Muscle of back (tissue), 13 donors: Measurements from ENCODE around the gene ZNF32. TPM values are rescaled to one million over a fixed set of nuclear protein-coding genes. Genes with fewer than 3 reads are reported as not detected.
A peak's percentile ranks its signal among the peaks of the same experiment; 100 is the strongest.

Experiments used
- DNase-seq, 3 donors: peaks; one replicate each; pipeline versions ENCODE4 v3.0.0 to v3.0.0-alpha.2; 2013
- long read RNA-seq, 9 donors: transcript quantifications; one replicate each; lab custom pipeline, GENCODE V29; 2026
- polyA plus RNA-seq, 10 donors: library from polyadenylated mRNA; unstranded; fragments of 120-200 nt; gene quantifications; one replicate each; pipeline ENCODE4 v1.2.1, GENCODE V29; 2013; ENCODE audit not compliant: insufficient read length in 10 of 10

ZNF32 gene
- 10 to 100 TPM; 39.8 to 62.7 (median 46.0) TPM for polyA plus RNA-seq
- long read RNA-seq, donor 1, transcript ZNF32-201 (3 exons, 1,137 nt): major isoform, 16 of 17 reads
- long read RNA-seq, donor 1, partial matches to known transcripts: 0 of 17 reads
- long read RNA-seq, donor 1, other reads (novel, unspliced or antisense): 0 of 17 reads
- long read RNA-seq, donor 2, transcript ZNF32-201 (3 exons, 1,137 nt): major isoform, 13 of 16 reads
- long read RNA-seq, donor 2, partial matches to known transcripts: 0 of 16 reads
- long read RNA-seq, donor 2, other reads (novel, unspliced or antisense): 0 of 16 reads
- long read RNA-seq, donor 3: 0 reads
- long read RNA-seq, donor 4, transcript ZNF32-201 (3 exons, 1,137 nt): major isoform, 5 of 7 reads
- long read RNA-seq, donor 4, partial matches to known transcripts: 0 of 7 reads
- long read RNA-seq, donor 4, other reads (novel, unspliced or antisense): 0 of 7 reads
- long read RNA-seq, donor 5, transcript ZNF32-201 (3 exons, 1,137 nt): major isoform, 15 of 22 reads
- long read RNA-seq, donor 5, transcript ZNF32-202 (3 exons, 1,201 nt): minor isoform, 7 of 22 reads
- long read RNA-seq, donor 5, partial matches to known transcripts: 0 of 22 reads
- long read RNA-seq, donor 5, other reads (novel, unspliced or antisense): 0 of 22 reads
- long read RNA-seq, donor 6, transcript ZNF32-201 (3 exons, 1,137 nt): major isoform, 10 of 11 reads
- long read RNA-seq, donor 6, partial matches to known transcripts: 0 of 11 reads
- long read RNA-seq, donor 6, other reads (novel, unspliced or antisense): 0 of 11 reads
- long read RNA-seq, donor 7, transcript ZNF32-201 (3 exons, 1,137 nt): major isoform, 13 of 13 reads
- long read RNA-seq, donor 7, partial matches to known transcripts: 0 of 13 reads
- long read RNA-seq, donor 7, other reads (novel, unspliced or antisense): 0 of 13 reads
- long read RNA-seq, donor 8, transcript ZNF32-201 (3 exons, 1,137 nt): major isoform, 8 of 21 reads
- long read RNA-seq, donor 8, partial matches to known transcripts: 12 of 21 reads
- long read RNA-seq, donor 8, other reads (novel, unspliced or antisense): 0 of 21 reads
- long read RNA-seq, donor 9: 0 reads

DNA sequence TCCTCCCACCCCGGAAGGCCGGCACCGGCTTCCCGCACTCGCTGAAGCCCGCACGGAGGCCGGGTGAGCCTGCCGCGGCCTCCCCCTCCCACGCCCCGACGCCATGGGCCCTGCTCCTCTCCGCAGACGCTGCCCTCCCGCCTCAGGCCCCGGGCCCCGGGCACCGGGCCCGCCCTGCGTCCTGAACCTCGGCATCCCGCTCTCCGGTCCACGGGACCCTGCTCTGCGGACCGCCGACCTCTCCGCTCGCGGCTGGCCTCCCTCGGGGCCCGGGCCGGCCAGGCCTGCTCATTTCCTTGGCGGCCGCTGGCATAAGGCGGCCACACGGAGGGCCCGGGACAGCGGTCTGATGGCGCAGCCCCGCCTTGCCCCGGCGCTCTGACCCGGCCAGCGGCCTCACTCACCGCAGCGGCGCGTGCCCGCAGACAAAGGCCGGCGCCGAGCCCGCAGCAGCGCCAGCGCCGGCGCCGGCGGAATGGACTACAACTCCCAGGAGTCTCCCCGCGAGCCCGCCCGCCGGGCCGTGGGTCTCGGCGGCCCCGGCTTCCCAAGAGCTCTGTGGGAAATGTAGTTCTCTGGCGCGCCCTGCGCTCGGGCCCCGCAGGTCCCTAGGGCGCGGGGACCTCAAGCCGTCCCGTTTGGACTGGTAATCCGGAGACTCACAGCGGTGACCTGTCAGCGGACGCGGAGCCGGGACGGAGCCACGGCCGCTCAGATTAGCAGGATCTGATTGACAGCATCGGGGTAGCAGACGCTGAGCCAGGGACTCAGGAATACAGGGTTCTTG, at the start of gene ZNF32:
Gene ZNF32, minus strand, starts transcription at position 484 of the 787 bp plus-strand sequence. CDS start 2,748 bp downstream, outside the sequence.
- DNase-seq: peak; percentile 82 to 96 (median 91)

DNA sequence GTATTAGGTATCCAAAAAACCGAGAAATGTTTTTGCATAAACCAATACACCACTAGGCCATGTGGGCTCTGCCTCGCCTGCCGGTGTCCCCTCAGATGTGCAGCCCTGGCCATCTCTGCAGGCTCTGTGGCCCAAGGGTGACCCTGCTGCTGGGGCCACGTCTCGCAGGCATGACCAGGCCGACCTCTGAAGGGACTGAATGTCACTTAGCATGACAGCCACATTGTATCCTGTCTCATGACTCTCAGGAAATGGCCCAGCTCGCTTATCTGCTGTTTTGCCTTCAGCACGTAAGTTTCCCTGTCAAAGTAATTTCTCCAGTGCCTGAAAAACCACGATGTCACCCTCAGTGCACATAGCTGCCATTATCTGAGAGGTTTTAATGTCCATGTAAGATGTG, 49.5 kb upstream of the ZNF32 start:
- no peak for DNase-seq

- DNase-seq: no peak
These were observed 48.3 kb upstream of the ZNF32 start for GRCh38 chr10:43696909-43697483.

DNA sequence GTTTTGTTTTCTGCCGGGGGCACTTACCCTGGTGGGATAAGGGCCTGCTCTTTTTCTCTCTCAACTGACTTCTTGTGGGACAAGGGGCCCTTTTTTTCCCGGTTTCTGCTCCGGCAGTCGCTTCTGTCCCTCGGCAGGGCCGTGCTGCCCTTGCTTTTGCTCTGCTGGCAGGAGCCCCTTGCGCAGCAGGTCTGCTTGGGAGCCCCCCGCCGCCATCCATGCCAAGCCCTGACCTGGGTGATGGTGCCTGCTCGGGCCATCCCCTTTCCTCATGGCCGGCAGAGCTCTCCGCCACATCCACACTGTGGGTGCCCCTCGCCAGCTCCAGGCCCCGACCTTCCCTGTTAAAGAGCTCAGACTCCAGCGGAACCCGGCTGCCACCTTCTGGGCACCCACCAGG, 47.0 kb upstream of the ZNF32 start:
- no peak for DNase-seq

DNA sequence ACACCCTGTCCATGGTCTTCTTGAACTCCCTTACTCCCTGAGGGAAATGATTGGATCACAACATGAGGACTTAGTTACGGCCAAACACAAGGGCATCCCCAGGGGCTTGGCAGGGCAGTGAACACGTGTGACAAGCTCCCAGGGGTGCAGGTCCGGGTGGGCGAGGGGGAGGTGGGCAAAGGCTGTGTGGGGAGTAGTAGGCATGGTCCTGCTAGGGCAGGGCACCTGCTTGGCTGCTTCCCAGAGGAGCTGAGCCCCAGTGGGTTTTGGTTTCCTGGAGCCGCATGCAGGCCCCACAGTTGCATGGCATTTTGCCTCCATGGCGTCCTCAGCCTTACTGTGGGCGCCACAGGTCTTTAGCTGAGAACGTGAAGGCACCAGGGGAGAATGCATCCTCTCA, 46.6 kb upstream of the ZNF32 start:
- no peak for DNase-seq

GRCh38 chr10:43694526-43694925, 45.8 kb upstream of the ZNF32 start:
- DNase-seq: no peak

DNA sequence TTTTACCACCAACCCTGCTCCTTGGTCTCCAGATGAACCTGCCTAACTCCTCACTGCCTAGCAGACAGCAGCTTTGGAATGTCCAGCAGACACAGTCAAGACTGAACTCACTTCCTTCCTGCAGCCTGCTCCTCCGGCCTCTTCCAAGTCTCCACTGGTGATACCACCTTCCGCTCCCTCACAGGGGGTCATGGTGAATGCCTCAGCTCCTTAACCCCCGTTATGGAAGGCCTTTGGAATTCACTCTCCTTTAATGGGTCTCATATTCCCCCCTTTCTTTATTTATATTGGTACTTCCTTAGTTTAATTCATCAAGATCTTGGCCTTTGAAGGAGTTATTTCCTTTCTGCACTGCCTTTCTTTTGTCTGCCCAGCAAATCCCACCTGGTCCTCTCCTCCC, 44.9 kb upstream of the ZNF32 start:
- DNase-seq: no peak

- DNase-seq: no peak
These were observed 43.6 kb upstream of the ZNF32 start for GRCh38 chr10:43692051-43692825.

- DNase-seq: no peak
These were observed 42.8 kb upstream of the ZNF32 start for GRCh38 chr10:43691485-43691884.

GRCh38 chr10:43689955-43690771, 41.5 kb upstream of the ZNF32 start:
- DNase-seq: peak; percentile 87 to 97 (median 93)

GRCh38 chr10:43689618-43689954, 40.9 kb upstream of the ZNF32 start:
- peak in 1 of 3 donors; percentile 62 for DNase-seq

DNA sequence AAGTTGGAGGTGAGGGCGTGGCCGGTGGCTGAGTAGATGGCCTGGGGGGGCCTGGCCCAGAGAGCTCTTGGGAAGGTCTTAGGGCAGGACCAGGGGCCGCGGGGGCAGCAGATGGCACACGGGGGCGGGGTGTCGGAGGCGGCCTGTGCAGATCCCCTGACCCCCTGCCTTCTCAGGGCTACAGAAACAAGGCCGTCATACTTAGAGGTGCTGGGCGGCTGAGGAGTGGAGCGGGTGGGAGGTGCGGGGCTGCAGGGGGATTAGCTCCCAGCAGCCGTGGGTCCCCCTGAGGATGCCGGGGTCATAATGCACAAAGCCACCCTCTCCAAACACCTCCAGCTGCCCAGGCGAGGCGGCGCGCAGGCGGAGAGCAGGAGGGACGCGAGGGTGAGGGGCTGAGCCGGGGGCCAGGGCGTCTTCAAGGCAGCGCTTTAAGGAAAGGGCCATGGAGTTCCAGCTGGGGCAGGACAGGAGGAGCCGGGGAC, 40.4 kb upstream of the ZNF32 start:
- DNase-seq: no peak

DNA sequence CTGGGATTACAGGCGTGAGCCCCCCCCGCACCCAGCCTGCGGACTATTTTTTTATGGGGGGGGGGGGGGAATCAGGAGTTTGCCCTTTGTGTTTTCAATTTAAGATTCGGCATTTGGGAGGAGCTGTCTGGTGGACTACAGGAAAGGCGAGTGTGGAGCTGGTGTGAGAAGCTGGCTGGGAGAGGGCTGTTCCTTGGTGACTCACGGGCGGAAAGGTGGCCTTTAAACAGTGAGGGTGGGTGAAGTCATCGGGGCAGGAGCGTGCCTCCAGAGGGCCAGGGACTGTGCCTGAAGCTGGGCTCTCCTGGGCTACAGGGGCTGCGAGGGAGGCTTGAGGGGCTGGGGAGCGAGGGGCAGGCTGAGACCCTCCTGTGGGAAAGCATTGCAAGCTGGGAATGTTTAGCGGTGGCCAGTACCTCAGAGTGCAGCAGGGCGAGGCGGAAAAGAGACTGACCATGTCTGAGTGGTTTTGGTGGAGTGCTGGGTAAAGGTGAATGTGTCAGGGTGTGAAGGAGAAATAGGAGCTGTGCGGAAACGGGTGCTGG, 39.7 kb upstream of the ZNF32 start:
- no peak for DNase-seq

GRCh38 chr10:43687373-43687772, 38.7 kb upstream of the ZNF32 start:
- DNase-seq: no peak

GRCh38 chr10:43686414-43686813, 37.7 kb upstream of the ZNF32 start:
- DNase-seq: no peak

DNA sequence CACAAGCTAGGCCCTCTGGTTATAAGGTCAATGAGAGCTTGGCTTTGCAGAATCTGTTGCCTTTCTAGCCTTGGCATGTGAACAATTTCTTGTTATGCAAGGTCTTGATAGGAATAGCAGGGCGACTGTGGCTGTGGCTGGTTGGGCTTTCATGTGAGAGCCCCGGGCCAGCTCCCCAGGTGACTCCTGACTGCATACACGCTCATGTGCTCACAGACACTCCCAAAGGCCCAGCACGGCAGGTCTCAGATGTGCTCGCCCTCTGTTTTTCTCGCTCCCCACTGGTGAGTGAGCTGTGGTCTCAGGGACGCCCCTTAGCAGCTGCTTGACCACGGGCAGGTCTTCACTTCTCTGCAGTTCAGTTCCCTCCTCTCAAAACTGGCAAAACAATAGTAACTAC, 37.1 kb upstream of the ZNF32 start:
- no peak for DNase-seq

DNA sequence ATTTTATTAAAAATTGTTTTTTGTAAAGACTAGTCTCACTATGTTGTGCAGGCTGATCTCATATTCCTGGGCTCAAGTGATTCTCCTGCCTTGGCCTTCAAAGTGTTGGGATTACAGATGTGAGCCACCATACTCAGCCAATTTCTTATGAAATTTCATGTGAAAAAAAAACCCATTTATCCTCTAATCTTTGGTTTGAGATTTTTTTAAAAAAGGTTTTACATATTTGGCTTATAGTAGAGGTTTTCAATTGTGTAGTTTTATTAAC, 35.5 kb upstream of the ZNF32 start:
- no peak for DNase-seq

DNA sequence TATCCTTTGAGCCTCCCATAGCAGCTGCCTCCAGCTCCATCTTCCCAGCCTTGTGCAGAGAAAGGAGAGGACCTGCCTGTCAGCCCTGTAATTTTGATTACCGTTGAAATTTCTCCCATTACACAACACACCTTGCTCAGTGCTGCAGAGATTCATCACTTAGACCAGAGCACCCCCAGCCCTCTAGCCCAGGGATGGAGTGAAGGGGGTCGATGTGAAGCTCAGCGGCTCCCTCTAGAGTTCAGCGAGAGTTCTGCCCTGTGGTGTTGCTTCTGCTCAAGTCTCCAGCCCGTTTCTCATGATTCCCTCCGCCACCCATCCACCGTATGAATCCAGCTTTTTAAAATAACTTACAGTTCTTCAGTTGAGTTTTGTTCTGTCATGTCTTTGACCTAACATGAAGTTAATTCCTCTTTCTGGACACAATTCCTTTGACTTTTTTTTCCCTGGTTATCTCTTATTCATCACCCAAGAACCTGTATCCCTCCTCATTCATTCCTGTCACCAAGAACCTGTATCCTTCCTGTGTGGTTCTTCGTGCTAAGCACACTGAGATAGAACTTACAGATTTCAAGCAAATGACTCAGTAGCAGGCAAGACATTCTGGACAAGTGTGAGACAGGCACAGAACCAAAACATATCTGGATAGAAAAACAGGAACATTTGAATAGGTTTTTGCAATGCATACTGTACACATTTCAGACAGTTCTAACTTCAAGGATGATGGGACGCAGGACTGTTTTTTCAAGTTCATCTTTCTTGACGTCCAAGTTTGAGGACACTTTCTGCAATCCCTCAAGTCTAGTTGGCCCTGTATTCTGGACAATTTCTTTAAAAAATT, 35.0 kb upstream of the ZNF32 start:
- DNase-seq: no peak
